ENCODE data around the gene B3GALNT2. TPM values are rescaled to one million over a fixed set of nuclear protein-coding genes. Genes with fewer than 3 reads are reported as not detected.

Gene B3GALNT2
- total RNA-seq, 4 donors from 2014 or later: 21.7 to 46.2 (median 26.1) TPM

GRCh38 chr1:235515844-235516512, 11.7 kb upstream of the B3GALNT2 start:
- WGBS, 2 donors: 87 to 96% methylated on average over 5 of the region's 5 CpGs
- intact Hi-C loops (cut with DNase I; ENCODE audit: low total_unique reads): no loop called here

GRCh38 chr1:235513495-235514366, 9.5 kb upstream of the B3GALNT2 start:
- intact Hi-C loops (cut with DNase I; ENCODE audit: low total_unique reads): no loop called here
- WGBS, 2 donors: 37 to 40% methylated on average over 8 of the region's 8 CpGs
- TF ChIP-seq POLR2A (IDR thresholded peaks at IDR 0.05) (no peak), CTCF (IDR thresholded peaks at IDR 0.05) (no peak)
- no peak overlapping the region for H3K4me3 ChIP-seq (ENCODE audit: low read depth, poor library complexity, severe bottlenecking)
- peak in 1 of 2 donors; percentile 39 for DNase-seq (ENCODE audit: low spot score in 2 of 2)

More at GRCh38 chr1:235515844-235516512, 11.7 kb upstream of the B3GALNT2 start:
- TF ChIP-seq CTCF (IDR thresholded peaks at IDR 0.05) (no peak), POLR2A (IDR thresholded peaks at IDR 0.05) (no peak)
- no peak overlapping the region for H3K4me3 ChIP-seq (ENCODE audit: low read depth, poor library complexity, severe bottlenecking)
- no peak for DNase-seq (ENCODE audit: low spot score in 2 of 2)

- 68 to 69% methylated on average over 13 of the region's 13 CpGs for WGBS, 2 donors
- TF ChIP-seq CTCF (IDR thresholded peaks at IDR 0.05) (no peak), POLR2A (IDR thresholded peaks at IDR 0.05) (no peak)
- no peak for DNase-seq (ENCODE audit: low spot score in 2 of 2)
- intact Hi-C loops (cut with DNase I; ENCODE audit: low total_unique reads): no loop called here
- no peak overlapping the region for H3K4me3 ChIP-seq (ENCODE audit: low read depth, poor library complexity, severe bottlenecking)
These were observed 7.4 kb upstream of the B3GALNT2 start for GRCh38 chr1:235511470-235512240.

- WGBS, 2 donors: 66 to 80% methylated on average over 6 of the region's 6 CpGs
- DNase-seq (ENCODE audit: low spot score in 2 of 2): no peak
- no peak overlapping the region for H3K4me3 ChIP-seq (ENCODE audit: low read depth, poor library complexity, severe bottlenecking)
- TF ChIP-seq CTCF (IDR thresholded peaks at IDR 0.05) (no peak), POLR2A (IDR thresholded peaks at IDR 0.05) (no peak)
- intact Hi-C loops (cut with DNase I; ENCODE audit: low total_unique reads): no loop called here
These were observed 6.6 kb upstream of the B3GALNT2 start for GRCh38 chr1:235510823-235511222.

- intact Hi-C loops (cut with DNase I; ENCODE audit: low total_unique reads): no loop called here
- DNase-seq (ENCODE audit: low spot score in 2 of 2): no peak
- H3K4me3 ChIP-seq (ENCODE audit: low read depth, poor library complexity, severe bottlenecking): no peak overlapping the region
- WGBS, 2 donors: 84 to 95% methylated on average over 3 of the region's 3 CpGs
- TF ChIP-seq CTCF (IDR thresholded peaks at IDR 0.05): no peak
- TF ChIP-seq POLR2A (IDR thresholded peaks at IDR 0.05): no peak
These were observed 3.4 kb upstream of the B3GALNT2 start for GRCh38 chr1:235507623-235508022.
